Measurements from ENCODE around the gene REP15. TPM values are rescaled to one million over a fixed set of nuclear protein-coding genes. Genes with fewer than 3 reads are reported as not detected.

The REP15 gene
- total RNA-seq, 1 donor from 2014 or later: 1.3 TPM

Other genes with a start within 250 kb of the REP15 start
- gene SMCO2, start 249.7 kb upstream of the REP15 start, total RNA-seq: 0.13 and 0.14 TPM in 2 replicates
- 133 and 179 TPM in 2 replicates for gene PPFIBP1, start 172.2 kb upstream of the REP15 start, total RNA-seq
- 47.8 and 54.3 TPM in 2 replicates for gene MRPS35, start 14.4 kb downstream of the REP15 start, total RNA-seq
- 28.0 and 39.0 TPM in 2 replicates for gene KLHL42, start 83.8 kb downstream of the REP15 start, total RNA-seq
- not detected in 2 replicates for gene MANSC4, start 83.8 kb downstream of the REP15 start, total RNA-seq

Data from pulmonary artery endothelial cell (primary cell).